ENCODE results near the gene SDF2L1.
"Not testable (repeated sequence)": the region's sequence is repeated elsewhere in the genome, so short reads cannot be mapped to it uniquely, and the experiment has no call there.

The SDF2L1 gene

DNA sequence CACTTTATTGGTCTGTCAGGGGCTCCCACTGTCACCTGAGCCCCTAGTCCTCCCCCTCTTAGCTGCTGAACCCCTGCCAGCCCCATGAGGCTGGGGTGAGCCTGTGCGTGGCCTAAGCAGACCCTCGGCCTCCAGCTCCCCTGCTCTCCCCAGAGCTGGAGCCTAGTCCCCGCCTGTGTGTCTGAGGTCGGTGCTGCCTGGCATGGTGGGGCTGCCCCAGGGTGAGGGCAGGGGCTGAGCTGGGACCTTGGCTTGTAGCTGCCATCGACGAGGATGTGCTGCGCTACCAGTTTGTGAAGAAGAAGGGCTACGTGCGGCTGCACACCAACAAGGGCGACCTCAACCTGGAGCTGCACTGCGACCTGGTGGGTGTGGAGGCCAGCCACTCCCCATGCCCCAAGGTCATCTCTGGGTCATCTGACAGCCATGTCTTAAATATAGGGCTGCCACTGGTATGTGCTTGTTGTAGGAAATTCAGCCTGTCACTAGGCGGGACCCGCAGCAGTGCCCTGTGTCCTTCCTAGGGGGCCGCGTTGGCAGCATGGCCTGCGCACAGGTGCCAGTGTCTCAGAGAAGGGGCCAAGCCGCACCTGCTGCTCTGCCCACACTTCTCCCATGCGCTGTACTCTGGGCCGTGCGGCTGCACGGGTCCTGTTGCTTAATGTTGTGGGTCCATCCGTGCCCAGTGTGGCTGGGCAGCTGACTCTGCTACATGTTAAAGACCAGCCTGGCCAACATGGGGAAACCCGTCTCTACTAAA is 44.7 kb downstream of the SDF2L1 start:
- DNase-seq (ENCODE audit: low spot score): no peak

DNA sequence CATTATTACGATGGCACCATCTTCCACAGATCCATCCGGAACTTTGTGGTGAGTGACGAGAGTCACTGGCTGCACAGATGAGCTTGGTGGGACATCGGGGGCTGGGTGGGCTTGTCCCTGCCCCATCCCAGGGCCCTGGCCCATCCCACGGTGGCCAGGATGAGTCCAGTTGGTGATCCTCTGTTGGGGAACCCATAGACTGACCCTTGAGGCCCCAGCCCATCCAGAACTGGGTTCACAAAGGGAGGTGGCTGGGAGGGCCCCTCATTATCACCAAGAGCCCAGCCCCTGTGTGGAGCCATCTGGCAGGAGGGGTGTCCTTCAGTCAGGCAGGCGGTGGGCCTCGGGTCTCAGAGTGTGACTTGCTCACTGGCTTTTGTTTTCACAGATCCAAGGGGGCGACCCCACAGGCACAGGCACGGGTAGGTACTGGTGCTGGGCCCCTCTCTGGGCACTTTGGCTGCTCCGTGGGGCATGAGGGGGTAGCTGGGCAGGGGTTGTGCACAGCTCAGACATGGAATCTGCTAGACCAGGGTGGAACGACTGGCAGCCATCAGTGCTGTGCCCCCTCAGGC is 45.7 kb downstream of the SDF2L1 start:
- no peak for DNase-seq (ENCODE audit: low spot score)

DNA sequence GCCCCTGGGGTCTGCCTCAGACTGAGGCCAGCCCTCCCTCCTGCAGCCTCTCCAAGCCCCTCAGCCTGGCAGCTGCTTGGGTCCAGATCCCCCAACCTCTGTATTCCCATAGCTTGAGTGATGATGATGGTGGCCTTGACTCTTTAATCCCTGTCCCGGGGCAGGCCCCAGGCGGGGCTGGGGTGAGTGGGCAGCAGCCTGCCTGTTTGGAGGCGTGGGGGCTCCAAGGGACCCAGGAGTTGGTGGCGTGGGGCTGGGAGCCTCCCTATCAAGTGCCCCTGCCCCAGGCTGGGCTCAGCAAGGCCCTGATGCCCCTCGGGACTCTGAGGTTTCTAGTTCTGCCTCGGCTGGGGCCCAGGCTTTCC is 46.2 kb downstream of the SDF2L1 start:
- no peak for DNase-seq (ENCODE audit: low spot score)

DNA sequence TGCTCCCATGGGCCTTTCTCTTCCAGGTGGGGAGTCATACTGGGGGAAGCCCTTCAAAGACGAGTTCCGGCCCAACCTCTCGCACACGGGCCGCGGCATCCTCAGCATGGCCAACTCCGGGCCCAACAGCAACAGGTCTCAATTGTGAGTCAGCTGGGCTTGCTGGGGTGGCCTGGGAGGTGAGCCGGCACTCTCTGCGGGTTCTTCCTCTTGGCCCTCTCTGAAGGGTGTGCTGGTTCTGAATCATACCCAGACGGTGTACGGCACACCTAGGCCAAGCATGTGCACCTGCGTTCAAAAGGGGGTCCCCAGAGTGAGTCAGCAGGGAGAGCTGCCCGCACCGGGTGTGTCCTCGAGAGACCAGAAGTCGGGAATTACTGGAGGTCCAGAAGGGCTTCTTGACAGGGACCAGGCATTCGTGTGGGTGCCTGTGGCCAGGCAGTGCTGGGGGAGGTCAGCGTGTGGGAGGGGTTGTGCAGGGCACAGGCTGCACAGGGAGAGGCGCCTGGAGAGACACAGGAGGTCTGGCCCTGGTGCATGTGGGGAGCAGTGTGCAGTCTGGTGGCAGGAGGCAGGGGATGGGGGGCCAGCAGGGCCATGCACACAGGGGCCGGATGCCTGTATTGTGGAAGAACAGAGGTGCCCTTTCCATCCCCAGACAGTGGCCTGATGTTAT is 46.7 kb downstream of the SDF2L1 start:
- DNase-seq (ENCODE audit: low spot score): no peak

DNA sequence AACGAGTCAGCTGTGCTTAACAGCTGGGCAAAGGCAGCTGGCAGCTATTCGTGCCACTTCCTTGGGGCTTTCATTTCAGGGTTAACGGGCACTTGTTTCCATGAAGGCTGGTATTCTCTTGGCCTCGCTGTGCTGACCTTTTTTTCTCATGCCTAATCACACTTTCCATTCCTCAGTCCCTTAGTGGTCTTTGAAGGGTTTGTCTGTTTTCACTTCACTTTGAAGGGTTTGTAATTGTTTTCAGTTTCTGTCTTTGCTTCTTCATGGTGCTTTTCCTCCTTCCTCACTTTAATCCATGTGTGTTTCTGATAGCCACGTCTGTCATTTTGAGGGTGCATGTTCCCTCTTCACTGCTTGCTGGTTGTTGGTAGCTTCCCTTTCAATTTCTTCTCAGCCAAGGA is 48.3 kb downstream of the SDF2L1 start:
- no peak for DNase-seq (ENCODE audit: low spot score)

DNA sequence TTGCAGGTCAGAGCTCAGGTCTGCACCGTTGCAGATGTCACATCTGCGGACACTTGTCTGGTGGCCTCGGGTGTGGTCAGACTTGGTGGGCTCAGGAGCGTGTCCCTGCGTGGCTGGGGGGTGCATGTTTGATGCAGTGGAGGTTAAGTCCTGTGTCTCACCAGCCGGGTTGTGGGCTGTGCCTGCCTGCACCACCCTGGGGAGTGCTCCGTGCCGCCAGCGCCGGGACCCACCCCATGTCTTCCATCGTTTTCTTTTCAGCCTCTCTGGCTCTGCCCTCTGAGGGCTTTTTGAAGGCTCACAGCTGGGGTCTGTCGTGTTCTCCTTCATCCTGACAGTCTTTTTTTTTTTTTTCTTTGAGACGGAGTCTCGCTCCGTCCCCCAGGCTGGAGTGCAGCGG is 49.7 kb downstream of the SDF2L1 start:
- no peak for DNase-seq (ENCODE audit: low spot score)

DNA sequence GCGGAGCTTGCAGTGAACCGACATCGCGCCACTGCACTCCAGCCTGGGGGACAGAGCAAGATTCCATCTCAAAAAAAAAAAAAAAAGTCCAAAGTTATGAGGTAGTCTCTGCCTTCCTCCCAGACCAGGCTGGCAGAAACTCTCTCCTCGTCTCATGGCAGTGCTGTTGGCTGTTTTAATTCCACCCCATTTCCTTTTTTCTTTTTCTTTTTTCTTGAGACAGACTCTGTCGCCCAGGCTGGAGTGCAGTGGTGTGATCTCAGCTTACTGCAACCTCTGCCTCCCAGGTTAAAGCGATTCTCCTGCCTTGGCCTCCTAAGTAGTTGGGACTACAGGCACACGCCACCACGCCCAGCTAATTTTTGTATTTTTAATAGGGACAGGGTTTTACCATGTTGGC is 50.8 kb downstream of the SDF2L1 start:
- DNase-seq (ENCODE audit: low spot score): not testable (repeated sequence)

DNA sequence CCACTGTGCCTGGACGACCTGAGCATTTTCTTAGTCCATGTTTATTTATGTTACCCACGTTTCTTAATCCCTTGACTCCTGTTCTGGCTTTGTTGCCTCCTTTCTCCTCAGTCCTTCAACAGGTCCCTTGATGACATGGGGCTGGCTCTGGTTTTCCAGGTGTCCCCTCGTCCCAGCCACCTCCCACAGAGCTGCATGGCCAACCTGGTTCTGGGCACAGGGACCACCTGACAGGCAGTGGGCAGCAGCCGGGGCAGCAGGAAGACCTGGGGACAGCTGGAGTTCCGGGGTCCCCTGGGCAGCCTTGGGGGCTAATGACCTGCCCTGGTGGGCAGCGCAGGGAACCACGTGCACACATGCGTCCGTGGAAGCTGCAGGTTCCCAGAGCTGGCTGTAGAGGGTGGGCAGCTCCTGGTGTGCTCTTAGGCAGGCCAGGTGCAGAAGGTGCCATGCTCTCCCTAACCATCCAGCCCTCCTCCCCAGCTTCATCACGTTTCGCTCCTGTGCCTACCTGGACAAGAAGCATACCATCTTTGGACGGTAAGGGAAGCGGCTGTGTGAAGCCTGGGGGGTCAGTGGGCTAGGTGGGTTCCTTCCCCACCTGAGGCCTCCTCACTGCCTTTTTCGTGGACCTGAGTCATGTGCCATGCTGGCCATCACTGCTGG is 51.4 kb downstream of the SDF2L1 start:
- DNase-seq (ENCODE audit: low spot score): no peak

Measured in putamen (tissue), 1 donor.